NCI-H1092 treated with DMSO at 0.1 percent for 48 hours (cell line): ENCODE measurements around the gene DNAJC7.

Experiments used
- DNase-seq: peaks from one replicate; lab custom pipeline; 2025; lab: John Stamatoyannopoulos, UW

The DNAJC7 gene

DNA sequence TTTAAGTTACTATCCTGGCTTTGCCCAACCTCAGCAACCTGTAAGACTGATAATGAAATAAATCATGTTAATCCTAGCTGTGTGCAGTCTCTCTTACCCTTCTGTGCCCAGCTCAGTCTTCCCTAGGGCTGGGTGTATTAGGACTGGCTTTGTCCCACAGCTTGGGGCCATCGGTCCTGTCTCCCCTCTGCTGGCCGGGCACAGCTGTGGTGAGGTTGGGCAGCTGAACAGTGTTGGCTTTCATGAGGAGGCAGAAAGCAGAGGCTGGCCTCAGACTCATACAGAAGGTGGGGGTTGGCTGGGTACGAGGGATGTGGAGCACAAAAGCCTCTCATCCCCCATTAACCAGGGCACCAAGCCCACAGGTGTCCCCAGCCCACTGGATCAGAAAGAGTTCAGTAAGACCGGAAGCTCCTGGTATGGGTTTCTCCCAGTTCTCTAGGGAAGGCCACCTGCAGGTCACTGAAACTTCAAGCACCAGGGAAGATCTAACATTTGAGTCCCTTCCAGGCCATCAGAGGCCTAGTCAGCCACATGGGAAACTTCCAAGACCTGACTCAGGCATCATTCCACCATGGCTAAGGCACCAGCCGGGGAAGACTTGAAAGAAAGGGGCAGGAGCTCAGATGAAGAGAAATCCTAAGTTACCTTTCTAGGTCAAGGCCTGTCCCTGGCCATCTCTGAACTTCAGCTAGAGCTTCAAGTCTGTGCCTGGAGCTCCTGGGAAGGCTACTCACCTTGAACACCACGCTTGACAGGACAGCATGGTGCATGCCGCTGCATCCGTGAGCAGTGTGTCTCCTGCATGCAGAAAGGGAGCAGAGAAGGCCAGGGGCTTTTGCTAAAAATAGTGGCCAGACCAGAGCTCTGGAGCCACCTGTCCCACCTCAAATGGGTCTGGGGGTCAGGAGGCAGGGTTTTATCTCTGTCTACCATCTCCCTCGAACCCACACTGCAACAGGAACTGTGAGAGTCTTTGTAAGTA is 41.8 kb downstream of the DNAJC7 start:
- no peak for DNase-seq

DNA sequence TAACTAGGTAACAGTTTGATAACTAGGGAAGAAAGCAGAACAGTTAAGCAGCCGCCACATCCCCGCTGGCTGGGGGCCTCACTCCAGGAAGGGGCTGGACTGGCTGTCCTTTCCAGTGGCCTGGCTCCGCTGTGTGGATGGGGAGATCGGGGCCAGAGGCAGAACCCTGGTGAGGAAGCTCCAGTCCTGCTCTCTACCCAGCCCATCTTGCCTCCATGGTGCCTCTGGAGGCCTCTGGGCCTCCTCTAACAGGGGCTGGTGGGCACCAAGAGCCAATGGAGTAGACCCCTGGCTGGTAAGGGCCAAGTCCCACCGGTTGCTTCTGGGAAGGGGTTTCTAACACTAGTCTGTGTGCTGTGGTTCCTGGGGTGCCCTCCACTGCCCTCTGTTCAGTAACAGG is 42.6 kb downstream of the DNAJC7 start:
- DNase-seq: no peak

DNA sequence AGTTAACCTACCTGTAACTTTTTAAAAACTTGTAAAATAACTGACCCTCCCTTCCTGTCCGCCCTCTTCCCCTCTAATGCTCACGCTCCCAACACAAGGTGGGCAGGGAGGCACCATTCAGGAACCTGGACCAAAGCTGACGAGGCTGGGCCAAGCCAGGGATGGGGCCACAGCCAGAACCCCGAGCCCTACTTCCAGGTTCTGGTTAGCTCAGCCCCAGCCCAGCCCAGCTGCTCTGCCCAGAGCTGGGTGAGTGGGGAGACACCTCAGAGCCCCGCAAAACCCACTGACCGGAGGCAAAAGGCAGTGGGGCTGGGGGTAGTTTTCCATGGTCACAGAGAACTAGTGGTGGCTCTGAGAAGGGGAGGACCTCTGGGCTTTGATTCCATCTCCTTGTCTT is 43.2 kb downstream of the DNAJC7 start:
- no peak for DNase-seq

DNA sequence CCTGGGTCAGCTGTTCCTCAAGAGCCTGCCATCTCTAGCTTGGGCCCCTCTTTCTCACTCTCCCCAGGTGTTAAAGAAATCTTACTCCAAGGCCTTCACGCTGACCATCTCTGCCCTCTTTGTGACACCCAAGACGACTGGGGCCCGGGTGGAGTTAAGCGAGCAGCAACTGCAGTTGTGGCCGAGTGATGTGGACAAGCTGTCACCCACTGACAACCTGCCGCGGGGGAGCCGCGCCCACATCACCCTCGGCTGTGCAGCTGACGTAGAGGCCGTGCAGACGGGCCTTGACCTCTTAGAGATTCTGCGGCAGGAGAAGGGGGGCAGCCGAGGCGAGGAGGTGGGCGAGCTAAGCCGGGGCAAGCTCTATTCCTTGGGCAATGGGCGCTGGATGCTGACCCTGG is 43.8 kb downstream of the DNAJC7 start:
- no peak for DNase-seq

DNA sequence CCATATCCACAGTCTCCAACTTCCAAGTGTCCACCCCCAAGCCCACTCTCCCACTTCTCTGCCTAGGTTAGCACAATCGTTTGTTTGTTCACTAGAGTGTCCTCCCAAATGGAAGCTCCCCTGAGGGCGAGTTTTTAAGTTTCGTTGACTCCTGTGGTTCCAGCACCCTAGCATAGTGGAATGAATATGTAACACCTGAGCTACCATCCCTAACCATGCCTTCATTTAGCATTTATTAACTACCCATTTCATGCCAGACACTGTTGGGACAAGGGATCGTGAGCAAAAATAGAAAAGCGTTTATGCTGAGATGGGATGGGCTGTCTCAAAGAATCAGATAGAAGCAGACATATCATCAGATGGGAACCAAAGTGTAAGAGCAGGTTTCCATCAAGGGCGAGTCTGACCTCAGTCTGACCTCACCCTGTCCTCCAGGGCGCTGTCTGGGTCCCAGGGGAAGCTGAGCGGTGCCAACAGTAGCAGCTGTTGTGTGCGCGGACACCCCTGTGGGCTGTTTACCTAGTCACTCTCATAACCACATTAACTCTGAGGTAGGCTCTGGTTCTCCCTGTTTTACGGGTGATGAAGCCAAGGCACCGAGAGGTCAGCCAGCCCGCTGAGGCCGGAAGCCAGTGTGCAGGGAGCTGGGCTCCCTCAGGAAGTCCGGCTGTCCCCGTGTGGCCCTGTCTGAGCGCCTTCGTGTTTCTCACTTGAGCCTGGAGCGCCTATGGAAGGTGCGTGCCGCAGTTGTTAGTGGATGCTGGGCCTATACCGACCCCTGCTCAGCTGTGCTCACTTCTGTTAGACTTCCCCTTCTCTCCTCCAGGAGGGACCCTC is 44.5 kb downstream of the DNAJC7 start:
- DNase-seq: peak; percentile 93

DNA sequence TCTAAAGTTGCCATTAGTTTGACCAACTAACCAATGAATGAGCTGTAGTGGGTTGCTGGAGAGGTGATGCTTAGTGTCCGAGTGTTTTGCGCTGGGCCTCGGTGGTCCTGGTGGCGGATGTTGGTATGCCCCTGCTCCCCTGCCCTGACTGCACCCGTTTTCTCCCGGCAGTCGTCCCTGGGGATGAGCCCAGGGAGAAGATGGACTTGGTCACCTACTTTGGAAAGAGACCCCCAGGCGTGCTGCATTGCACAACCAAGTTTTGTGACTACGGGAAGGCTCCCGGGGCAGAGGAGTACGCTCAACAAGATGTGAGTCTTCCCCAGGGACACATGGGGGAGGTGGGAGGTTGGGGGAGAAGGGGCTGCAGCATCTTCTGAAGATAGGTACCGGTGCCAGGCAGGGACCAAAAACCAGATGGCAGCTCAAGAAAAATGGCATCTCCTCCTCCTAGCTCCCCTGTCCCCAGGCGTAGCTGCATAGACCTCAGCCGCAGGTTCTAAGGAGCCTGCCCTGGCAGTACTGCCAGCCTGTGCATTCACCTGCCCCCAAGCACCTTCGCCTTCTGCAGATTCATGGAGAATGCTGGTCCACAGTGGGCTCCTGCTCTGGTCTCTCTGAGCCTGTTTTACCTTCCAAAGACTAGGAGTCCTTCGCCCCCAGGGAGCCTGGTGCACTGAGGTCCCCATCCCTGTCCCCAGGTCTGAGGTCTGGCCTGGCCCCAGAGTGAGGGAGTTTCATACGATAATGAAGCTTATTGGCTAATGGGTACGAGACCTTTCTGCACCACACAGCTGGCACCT is 45.3 kb downstream of the DNAJC7 start:
- no peak for DNase-seq

DNA sequence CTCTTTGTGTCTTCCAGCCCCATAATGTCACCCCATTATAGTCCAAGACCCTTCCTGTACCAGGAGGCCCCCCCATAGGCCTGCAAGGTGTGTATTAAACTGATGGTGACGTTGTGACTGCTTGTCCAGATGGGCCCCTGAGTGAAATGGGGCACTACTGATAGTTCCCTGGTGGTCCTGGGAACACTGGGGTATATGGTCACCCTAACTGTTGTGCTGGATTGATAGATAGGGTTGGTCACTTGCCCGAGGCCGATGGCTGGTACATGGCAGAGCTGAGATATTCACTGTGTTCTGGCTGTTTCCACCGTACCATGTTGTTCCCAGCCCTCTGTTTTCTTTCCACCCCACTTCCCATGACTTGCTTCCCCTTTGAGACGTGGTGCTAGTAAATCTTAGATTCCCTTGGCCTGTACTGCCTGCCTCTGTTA is 46.3 kb downstream of the DNAJC7 start:
- no peak for DNase-seq

DNA sequence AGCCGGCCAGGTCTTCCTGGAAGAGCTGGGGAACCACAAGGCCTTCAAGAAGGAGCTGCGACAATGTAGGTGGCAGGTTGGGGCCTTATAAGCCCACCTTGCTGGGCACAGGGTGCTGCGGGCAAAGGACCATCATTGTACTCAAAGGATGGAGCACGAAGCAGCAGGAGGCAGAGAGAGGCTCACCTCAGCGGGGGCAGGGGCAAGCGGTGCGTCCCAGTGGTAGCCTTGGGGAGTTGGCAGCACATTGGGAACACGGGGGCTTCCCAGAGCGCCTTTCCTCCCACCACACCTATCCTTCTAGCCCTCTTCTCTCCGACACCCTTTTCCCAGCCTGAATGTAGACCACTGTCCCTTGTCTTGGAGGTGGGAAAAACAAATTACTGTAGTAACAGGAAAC is 48.6 kb downstream of the DNAJC7 start:
- DNase-seq: no peak

DNA sequence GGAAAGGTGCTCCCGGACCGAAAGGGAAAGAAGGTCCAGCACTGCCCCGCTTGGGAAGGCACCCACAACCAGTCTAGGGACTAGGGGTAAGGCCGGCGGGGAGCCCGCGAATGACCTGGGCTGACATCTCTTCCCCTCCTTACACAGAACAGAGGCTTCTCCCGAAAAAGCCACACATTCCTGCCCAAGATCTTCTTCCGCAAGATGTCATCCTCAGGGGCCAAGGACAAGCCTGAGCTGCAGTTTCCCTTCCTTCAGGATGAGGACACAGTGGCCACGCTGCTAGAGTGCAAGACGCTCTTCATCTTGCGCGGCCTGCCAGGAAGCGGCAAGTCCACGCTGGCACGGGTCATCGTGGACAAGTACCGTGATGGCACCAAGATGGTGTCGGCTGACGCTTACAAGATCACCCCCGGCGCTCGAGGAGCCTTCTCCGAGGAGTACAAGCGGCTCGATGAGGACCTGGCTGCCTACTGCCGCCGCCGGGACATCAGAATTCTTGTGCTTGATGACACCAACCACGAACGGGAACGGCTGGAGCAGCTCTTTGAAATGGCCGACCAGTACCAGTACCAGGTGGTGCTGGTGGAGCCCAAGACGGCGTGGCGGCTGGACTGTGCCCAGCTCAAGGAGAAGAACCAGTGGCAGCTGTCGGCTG is 49.2 kb downstream of the DNAJC7 start:
- no peak for DNase-seq

DNA sequence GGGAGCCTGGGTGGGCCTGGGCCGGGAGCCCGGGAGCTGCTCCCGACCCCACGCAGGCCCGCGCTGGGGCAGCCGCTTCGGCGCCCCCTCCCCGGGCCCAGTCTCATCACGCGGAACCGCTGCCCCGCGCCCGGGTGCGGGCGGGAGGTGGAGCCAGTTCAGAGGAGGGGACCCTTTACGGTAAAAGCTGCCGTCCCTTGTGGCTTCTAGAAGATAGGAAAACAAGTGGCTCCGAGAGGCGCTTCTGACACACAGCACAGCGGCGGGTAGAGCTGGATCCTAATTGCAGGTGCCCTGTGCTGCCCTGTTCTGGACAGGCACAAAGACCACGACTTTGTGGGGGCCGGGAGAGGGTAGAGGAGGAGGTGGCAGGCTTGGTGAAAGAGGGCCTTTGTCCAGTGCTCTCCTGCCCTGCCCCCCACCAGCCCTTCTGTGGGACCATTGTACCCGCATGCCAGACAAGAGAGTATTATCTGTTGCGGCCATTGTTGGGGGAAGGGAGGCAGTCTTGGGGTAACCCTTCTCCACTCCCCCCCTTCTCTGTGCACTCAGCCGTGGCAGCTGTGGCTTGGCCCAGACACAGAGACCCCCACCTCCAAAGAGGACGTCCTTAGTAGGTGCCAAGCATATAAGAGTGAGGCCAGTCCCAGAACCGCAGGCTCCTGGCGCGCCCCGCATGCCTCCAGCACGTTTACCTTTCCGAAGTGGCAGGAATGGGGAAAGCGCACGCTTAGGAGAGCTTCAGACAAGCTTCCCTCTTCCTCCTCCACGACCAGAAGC is 49.9 kb downstream of the DNAJC7 start:
- peak; percentile 27 for DNase-seq

DNA sequence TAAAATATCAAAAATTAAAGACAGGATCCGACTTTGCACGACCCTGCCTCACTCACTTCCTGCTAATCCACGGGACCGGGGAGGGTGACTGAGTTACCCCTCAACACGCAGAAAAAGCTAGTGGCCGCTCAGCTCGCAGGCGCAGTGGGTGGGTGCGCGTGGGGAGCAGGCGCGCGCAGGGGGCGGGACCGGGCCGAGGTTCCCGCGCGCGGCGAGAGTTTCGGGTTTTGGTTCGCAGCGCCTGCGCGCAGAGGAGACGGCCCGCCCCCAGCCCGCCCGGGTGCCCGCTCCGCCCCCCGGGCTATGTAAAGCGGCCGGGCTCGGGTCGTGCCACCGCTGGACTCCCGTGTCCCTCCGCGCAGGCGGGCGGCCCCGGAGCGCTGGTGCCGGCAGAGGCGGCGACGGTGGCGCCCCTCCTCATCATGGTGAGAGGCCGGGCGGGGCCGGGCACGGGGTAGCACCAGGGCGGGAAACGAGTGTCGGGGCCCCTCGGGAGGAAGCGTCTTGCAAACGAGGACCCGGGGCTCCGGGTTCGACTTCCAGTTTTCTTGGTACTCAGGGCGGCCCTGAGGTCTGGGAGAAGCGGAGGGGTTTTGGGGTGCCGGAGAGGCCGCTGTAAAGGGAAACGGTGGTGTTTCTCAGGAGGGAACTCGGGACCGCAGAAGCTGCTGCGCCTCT is 50.6 kb downstream of the DNAJC7 start, which contains the start of gene CNP:
Gene CNP (plus strand): TSS at position 333 of the 678 bp plus-strand sequence. CDS start 90 bp downstream, at position 423.
- peak; percentile 88 for DNase-seq

DNA sequence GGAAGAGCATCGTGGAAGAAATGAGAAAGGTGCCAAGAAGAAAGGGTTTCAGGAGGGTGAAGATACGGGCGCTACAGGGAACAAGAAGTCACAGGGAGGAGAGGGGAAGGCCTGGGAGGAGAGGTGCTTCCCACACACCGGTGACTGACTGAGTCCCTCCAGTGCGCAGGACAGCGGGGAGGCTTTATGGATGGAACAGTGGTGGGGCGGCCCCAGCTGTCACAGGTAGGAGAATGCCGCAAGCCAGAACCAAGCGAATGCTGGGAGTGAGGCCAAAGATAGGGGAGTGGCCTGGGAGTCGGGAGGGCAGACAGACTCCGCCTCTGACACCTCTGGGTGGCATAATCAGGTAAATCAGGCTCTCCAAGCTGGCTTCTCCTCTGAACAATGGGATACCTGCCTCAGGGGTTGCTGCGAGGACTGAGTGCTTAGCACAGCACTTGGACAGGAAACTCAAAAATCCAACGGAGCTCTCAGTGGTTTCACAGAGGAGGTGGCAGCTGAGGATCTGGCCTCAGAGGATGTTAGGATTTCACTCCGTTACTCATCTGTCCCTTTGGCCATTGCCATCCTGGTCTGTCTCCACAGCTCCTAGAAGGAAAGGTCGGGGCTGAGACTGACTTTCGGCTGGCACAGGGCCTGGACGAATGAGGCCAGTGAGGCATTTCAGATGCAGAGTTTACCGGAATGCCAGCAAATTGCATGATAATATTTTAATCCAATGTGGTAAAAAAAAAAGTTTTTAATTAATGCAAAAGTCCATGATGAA is 51.4 kb downstream of the DNAJC7 start:
- peak; percentile 87 for DNase-seq

DNA sequence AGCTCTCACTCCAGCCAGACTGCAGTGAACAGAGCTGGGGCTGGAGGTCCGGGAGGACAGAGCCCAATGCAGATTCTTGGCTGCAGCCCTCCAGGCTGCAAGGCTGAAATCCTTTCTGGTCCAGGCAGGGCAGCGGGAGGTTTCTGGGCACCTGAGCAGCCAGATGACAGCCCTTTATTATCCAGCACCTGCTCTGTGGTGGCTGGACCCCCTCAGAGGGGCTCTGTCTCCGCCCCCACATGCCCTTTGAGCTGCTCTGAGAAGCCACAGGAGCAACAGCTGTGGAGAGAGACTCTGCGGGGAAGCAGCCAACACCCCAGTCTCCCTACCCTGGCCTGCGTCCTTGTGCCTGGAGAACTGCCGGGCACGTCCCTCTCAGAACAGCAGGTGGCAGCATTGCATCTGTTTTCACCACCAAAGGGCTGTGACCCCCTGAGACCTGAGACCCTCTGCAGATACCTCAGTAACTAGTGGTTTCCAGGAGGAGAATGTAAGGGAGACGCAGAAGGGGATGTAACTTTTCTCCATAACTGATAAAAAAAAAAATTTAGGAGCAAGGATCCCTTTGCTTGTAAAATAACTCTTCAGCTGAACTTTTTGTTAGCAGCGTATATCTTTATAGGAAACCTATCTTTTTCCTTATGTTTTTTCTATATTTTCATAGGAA is 54.3 kb downstream of the DNAJC7 start:
- DNase-seq: peak; percentile 75

DNA sequence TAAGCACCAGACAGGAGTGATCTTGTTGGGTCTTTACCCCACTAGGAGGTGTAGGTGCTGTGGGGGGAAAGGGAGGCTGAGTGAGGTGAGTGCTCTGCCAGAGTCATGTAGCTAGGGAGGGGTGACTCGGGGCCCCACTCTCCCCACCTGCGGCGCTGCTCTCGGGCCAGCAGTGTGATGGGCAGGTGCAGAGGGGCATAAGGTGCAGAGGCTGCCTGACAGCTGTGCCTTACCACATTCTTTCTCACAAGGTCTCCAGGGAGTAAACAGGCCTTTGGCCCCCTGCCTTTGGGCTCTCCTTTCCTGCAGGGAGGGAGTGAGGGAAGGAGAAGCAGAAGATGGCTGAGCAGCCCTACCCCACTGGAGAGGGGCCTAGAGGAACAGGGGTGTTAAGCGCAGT is 55.1 kb downstream of the DNAJC7 start:
- DNase-seq: no peak

DNA sequence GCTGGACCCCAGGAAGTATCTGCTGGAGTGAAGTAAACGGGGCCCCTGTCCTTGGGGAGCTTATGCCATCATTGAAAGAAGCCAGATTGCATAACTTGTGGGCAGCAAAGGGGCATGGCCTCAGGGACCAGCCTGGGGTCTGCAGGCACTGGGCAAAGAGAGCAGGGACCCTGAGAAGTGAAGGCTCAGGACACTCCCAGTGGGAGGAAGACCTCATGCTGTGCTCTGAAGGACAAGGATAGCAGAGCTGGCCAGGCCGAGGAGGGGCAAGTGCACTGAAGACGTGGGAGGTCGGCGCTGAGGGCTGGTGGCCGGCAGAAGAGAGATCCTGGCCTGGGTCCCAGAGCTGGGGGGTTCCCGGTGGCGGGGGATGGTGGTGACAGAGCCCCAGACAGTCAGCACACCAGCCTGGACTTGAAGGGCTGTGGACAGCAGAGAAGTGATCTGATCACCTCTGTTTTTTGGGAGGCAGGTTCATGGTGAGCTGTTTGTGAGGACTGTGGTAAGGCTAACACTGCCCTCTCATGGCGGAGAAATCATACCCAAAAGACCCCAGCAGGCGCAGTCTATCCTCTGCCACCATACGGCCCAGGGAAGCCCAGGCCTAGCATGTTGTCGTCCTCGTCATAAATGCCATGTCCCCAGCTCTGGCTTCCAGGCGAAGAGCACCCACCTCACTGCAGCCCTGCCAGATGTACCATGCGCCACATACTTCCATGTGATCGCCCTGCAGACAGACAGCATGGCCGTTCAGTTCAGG is 57.7 kb downstream of the DNAJC7 start:
- peak; percentile 41 for DNase-seq

DNA sequence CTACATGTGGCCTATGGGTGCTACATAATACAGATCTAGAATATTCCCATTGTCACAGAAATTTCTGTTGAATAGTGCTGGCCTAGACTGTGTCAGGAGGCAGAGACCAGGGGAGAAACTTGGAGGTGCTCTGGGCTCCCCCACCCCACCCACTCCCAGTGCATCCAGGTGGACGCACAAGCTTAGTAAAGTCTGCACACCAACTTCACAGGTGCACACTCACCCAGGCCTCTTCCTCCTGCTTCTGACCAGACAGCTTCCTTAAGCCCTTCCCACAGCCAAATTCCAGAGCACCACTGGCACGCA is 58.3 kb downstream of the DNAJC7 start:
- DNase-seq: no peak

DNA sequence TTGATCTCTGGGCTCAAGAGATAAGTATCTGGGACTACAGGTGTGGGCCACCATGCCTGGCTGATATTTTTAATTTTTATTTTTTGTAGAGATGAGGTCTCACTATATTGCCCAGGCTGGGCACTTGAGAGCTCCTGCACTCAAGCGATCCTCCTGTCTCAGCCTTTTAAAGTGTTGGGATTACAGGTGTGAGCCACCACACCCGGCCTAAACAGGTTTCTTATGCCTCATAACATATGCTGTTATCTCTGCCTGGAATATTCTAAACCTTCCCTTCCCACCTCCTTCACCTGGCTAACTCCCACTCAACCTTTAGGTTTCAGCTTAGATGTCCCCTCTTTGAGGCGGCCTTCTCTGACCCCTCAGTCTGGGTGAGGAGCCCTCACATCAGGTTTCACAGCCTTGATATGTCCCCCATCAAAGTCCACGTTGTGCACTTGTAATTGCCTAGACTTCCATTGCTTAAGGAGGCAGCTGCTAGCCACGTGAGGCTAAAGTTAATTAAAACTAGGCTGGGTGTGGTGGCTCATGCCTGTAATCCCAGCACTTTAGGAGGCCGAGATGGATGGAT is 59.3 kb downstream of the DNAJC7 start:
- DNase-seq: no peak
